Measurements from ENCODE around the gene RSPRY1.
"Not testable (repeated sequence)": the region's sequence is repeated elsewhere in the genome, so short reads cannot be mapped to it uniquely, and the experiment has no call there.

Gene RSPRY1

DNA sequence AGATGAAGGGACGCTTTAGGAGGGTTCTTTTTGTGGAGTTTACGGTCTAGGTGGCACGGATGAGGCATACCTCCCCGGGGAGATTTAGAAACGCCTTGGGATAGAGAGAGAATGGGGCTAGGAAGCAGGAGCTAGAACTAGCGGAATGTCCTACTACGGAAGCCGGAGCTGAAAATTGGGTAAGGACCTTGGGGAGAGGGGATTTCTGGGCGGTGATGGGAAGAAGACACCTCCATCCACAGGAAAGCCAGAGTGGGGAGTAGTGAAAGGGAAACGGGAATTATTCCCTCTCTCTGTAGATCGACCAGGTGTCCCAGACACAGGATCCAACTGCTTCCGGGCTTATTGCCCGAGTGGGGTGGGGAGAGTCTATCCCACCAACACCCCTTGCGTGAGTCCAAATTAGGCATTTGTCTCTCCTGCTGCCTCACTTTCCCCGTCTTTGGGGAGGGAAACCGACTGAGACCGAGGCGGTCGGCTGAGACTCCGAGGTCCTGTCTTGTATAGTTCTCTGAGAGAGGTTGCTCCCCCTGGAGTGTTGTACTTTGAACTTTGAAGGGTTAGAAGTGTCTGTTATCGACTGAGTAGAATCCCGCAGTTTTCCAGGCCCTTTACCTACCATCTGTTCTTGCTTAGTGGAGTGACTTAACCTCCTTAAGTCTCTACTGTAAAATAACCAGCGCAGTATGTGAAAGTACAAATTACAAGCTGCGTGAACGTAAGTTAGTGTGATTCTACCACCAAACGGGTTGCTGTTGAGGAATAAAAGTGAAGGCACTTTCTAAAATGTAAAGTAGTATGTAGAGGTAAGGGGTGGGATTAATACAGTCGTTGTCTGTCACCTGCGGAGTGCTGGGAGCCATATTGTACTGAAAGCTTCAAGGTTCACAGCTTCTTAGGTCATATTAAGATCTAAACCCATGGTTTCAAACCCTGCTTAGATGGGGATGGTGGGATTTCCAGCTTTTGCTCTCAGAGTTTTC is 1.0 kb downstream of the RSPRY1 start:
- Mint-ChIP-seq H3K4me1 (peaks cover 36% of the 10 kb centered on the region), H3K36me3 (peaks cover 1% of the 10 kb centered on the region), H3K27me3 (no peaks in the 10 kb centered on the region), H3K4me3 (peak overlapping the region; percentile 98), H3K9me3 (no peaks in the 10 kb centered on the region), H3K27ac (peak overlapping the region; percentile 96)
- ATAC-seq (ENCODE audit: low read depth), result no peak
- DNase-seq (ENCODE audit: low spot score in 2 of 2), result peak; percentile 4 to 21

GRCh38 chr16:57187902-57188710 is 2.0 kb downstream of the RSPRY1 start:
- H3K4me3 Mint-ChIP-seq, result peak overlapping the region; percentile 98
- not testable (repeated sequence) for H3K27me3 Mint-ChIP-seq; H3K9me3 Mint-ChIP-seq; DNase-seq (ENCODE audit: low spot score in 2 of 2); H3K36me3 Mint-ChIP-seq; ATAC-seq (ENCODE audit: low read depth)
- H3K27ac Mint-ChIP-seq, result peak overlapping the region; percentile 96
- H3K4me1 Mint-ChIP-seq, result peaks cover 38% of the 10 kb centered on the region

- peaks cover 39% of the 10 kb centered on the region for H3K4me1 Mint-ChIP-seq
Observed at GRCh38 chr16:57188711-57189002, 2.5 kb downstream of the RSPRY1 start.

GRCh38 chr16:57189527-57189926 is 3.4 kb downstream of the RSPRY1 start:
- H3K9me3 Mint-ChIP-seq; ATAC-seq (ENCODE audit: low read depth); H3K27ac Mint-ChIP-seq; H3K27me3 Mint-ChIP-seq; H3K4me3 Mint-ChIP-seq; H3K36me3 Mint-ChIP-seq; DNase-seq (ENCODE audit: low spot score in 2 of 2): not testable (repeated sequence)
- peaks cover 34% of the 10 kb centered on the region for H3K4me1 Mint-ChIP-seq

More at GRCh38 chr16:57188711-57189002, 2.5 kb downstream of the RSPRY1 start:
- Mint-ChIP-seq H3K9me3 (no peaks in the 10 kb centered on the region), H3K36me3 (peaks cover 4% of the 10 kb centered on the region), H3K4me3 (no peak overlapping the region), H3K27me3 (no peaks in the 10 kb centered on the region), H3K27ac (no peak overlapping the region)
- no peak for ATAC-seq (ENCODE audit: low read depth)
- no peak for DNase-seq (ENCODE audit: low spot score in 2 of 2)

- no peak overlapping the region for H3K4me3 Mint-ChIP-seq
- peaks cover 31% of the 10 kb centered on the region for H3K4me1 Mint-ChIP-seq
- no peak overlapping the region for H3K27ac Mint-ChIP-seq
- DNase-seq (ENCODE audit: low spot score in 2 of 2), result no peak
- no peaks in the 10 kb centered on the region for H3K27me3 Mint-ChIP-seq
- no peak for ATAC-seq (ENCODE audit: low read depth)
- H3K9me3 Mint-ChIP-seq, result no peaks in the 10 kb centered on the region
- peaks cover 6% of the 10 kb centered on the region for H3K36me3 Mint-ChIP-seq
Observed at GRCh38 chr16:57190136-57190535, 4.0 kb downstream of the RSPRY1 start.

DNA sequence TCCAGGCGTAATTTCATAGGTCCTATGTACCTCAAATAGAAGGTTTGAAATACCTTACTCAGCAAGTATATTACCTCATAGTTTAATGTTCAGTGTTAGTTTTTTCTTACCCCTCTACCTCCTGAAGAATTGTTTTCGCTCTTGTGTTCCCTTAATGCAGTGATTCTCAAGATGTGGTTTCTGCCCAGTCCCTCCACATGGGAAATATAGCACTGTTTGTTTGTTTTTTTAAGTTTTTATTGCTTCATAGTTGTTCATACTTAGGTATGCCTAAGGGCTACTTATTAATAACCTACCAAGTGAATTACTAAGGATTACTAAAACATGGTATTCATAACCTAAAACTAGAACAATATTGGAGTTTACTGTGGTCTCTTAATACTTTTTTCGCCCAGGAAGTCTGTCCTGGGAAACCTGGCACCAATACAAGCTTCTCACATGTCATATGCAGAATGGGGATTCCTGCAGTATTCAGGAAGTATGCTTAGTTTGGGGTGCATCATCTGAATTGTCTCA is 5.0 kb downstream of the RSPRY1 start:
- no peak for ATAC-seq (ENCODE audit: low read depth)
- no peak for DNase-seq (ENCODE audit: low spot score in 2 of 2)
- peaks cover 32% of the 10 kb centered on the region for H3K4me1 Mint-ChIP-seq

DNA sequence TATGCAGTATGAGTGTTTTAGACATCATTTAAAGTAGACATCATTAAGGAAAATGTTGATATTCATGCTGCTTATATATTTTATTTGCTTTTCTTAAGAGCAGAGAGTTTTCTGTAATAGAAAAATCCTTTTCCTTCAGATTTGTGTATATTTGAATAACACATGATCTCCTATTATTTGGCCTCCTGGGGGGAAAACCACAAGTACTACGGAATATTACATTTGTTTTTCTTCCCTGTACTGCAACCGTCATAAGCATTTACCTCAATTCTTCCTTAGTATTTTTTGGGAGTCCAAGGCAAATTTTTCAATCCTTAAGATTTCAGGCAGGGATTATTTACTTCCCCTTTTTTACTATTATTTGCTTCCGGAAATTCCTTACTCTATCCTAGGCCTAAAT is 6.0 kb downstream of the RSPRY1 start:
- H3K4me3 Mint-ChIP-seq, result no peak overlapping the region
- H3K9me3 Mint-ChIP-seq, result no peaks in the 10 kb centered on the region
- ATAC-seq (ENCODE audit: low read depth), result no peak
- DNase-seq (ENCODE audit: low spot score in 2 of 2), result no peak
- H3K27me3 Mint-ChIP-seq, result no peaks in the 10 kb centered on the region
- peaks cover 30% of the 10 kb centered on the region for H3K4me1 Mint-ChIP-seq
- peaks cover 8% of the 10 kb centered on the region for H3K36me3 Mint-ChIP-seq
- no peak overlapping the region for H3K27ac Mint-ChIP-seq

More for the DNA sequence above, 5.0 kb downstream of the RSPRY1 start:
- no peak overlapping the region for H3K27ac Mint-ChIP-seq
- no peaks in the 10 kb centered on the region for H3K27me3 Mint-ChIP-seq
- H3K36me3 Mint-ChIP-seq, result peaks cover 8% of the 10 kb centered on the region
- no peak overlapping the region for H3K4me3 Mint-ChIP-seq
- H3K9me3 Mint-ChIP-seq, result no peaks in the 10 kb centered on the region

DNA sequence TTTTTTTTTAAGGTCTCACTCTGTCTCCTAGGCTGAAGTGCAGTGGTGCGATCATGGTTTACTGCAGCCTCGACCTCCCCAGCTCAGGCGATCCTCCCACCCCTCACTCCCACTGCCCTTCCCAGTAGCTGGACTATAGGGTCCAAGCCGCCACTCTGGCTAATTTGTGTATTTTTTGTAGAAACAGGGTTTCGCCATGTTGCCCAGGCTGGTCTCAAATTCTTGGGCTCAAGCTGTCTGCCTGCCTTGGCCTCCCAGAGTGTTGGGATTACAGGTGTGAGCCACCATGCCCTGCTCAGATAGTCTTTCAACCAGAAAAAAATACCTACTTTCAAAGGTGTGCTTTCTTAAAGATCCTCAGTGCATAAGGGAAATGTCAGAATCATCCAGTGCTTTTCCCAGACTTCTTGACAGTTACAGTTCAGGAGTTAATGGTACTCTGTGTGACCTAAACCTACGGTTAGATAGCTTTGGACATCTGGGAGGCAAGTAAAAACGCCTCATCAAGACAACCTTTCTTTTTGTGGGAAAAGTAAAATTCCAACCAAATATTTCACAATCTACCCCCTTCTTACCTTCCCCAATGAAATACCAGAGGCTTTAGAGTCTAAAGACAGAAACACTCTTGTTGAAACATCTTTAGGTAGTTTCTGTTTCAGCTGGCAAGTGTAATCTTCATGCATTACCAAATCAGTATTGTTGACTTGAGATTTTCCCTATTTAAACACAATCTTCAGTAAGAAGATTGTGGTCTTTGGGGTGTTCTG is 6.8 kb downstream of the RSPRY1 start:
- H3K27ac Mint-ChIP-seq, result no peak overlapping the region
- H3K4me3 Mint-ChIP-seq, result no peak overlapping the region
- DNase-seq (ENCODE audit: low spot score in 2 of 2), result no peak
- H3K36me3 Mint-ChIP-seq, result peaks cover 8% of the 10 kb centered on the region
- peaks cover 23% of the 10 kb centered on the region for H3K4me1 Mint-ChIP-seq
- H3K27me3 Mint-ChIP-seq, result no peaks in the 10 kb centered on the region
- no peak for ATAC-seq (ENCODE audit: low read depth)
- no peaks in the 10 kb centered on the region for H3K9me3 Mint-ChIP-seq

- no peaks in the 10 kb centered on the region for H3K9me3 Mint-ChIP-seq
- peaks cover 21% of the 10 kb centered on the region for H3K4me1 Mint-ChIP-seq
- no peak overlapping the region for H3K27ac Mint-ChIP-seq
- H3K4me3 Mint-ChIP-seq, result no peak overlapping the region
- H3K27me3 Mint-ChIP-seq, result no peaks in the 10 kb centered on the region
- DNase-seq (ENCODE audit: low spot score in 2 of 2) (no peak), ATAC-seq (ENCODE audit: low read depth) (no peak)
- H3K36me3 Mint-ChIP-seq, result peaks cover 10% of the 10 kb centered on the region
Observed at GRCh38 chr16:57194512-57194911, 8.4 kb downstream of the RSPRY1 start.

- peaks cover 17% of the 10 kb centered on the region for H3K4me1 Mint-ChIP-seq
- H3K4me3 Mint-ChIP-seq, result no peak overlapping the region
- H3K27ac Mint-ChIP-seq, result no peak overlapping the region
- no peaks in the 10 kb centered on the region for H3K9me3 Mint-ChIP-seq
- ATAC-seq (ENCODE audit: low read depth), result no peak
- DNase-seq (ENCODE audit: low spot score in 2 of 2), result no peak
- H3K27me3 Mint-ChIP-seq, result no peaks in the 10 kb centered on the region
- H3K36me3 Mint-ChIP-seq, result peaks cover 9% of the 10 kb centered on the region
Observed at GRCh38 chr16:57196286-57196685, 10.2 kb downstream of the RSPRY1 start.

GRCh38 chr16:57196753-57197152 is 10.6 kb downstream of the RSPRY1 start:
- no peak overlapping the region for H3K4me3 Mint-ChIP-seq
- no peak overlapping the region for H3K27ac Mint-ChIP-seq
- no peaks in the 10 kb centered on the region for H3K9me3 Mint-ChIP-seq
- peaks cover 17% of the 10 kb centered on the region for H3K4me1 Mint-ChIP-seq
- H3K36me3 Mint-ChIP-seq, result peaks cover 9% of the 10 kb centered on the region
- ATAC-seq (ENCODE audit: low read depth) (no peak), DNase-seq (ENCODE audit: low spot score in 2 of 2) (no peak)
- H3K27me3 Mint-ChIP-seq, result no peaks in the 10 kb centered on the region

- not testable (repeated sequence) for H3K27ac Mint-ChIP-seq
Observed at GRCh38 chr16:57200321-57200720, 14.2 kb downstream of the RSPRY1 start.

GRCh38 chr16:57200926-57201325 is 14.8 kb downstream of the RSPRY1 start:
- ATAC-seq (ENCODE audit: low read depth); H3K9me3 Mint-ChIP-seq; H3K27ac Mint-ChIP-seq; DNase-seq (ENCODE audit: low spot score in 2 of 2); H3K27me3 Mint-ChIP-seq; H3K4me3 Mint-ChIP-seq: not testable (repeated sequence)
- Mint-ChIP-seq H3K36me3 (peaks cover 10% of the 10 kb centered on the region), H3K4me1 (peaks cover 10% of the 10 kb centered on the region)

More at GRCh38 chr16:57200321-57200720, 14.2 kb downstream of the RSPRY1 start:
- peaks cover 10% of the 10 kb centered on the region for H3K4me1 Mint-ChIP-seq
- H3K9me3 Mint-ChIP-seq; DNase-seq (ENCODE audit: low spot score in 2 of 2); H3K4me3 Mint-ChIP-seq; ATAC-seq (ENCODE audit: low read depth); H3K27me3 Mint-ChIP-seq: not testable (repeated sequence)
- peaks cover 10% of the 10 kb centered on the region for H3K36me3 Mint-ChIP-seq
